Natural killer cell (primary cell): ENCODE results near the gene LYAR. TPM values are rescaled to one million over a fixed set of nuclear protein-coding genes. Genes with fewer than 3 reads are reported as not detected.

Source experiments
- ATAC-seq, 3 donors: fragments of 150-1000 bp in 2 of 3; fragments of 200-7000 bp in 1 of 3; cut with Tn5 transposase; 1 replicate in 1 of 3; 2 replicates in 2 of 3; pipeline ENCODE4 v1.10.0; 2021; ENCODE audit warnings: mild to moderate bottlenecking in 2 of 3, moderate library complexity in 2 of 3
- DNase-seq, 2 donors: peaks; one replicate each; pipeline versions ENCODE4 v3.0.0 to v3.0.0-alpha.2; 2013 to 2021; ENCODE audit warnings: mixed read lengths in 1 of 2
- H3K27ac ChIP-seq: one replicate; pipeline ENCODE4 v1.5.1; 2013; ENCODE audit warnings: mild to moderate bottlenecking, low read length
- H3K27me3 ChIP-seq: one replicate; pipeline ENCODE4 v1.6.1; 2013; ENCODE audit warnings: low read length; ENCODE audit not compliant: control insufficient read depth, insufficient read depth
- H3K36me3 ChIP-seq: one replicate; pipeline ENCODE4 v1.6.1; 2013; ENCODE audit warnings: low read length; ENCODE audit not compliant: control insufficient read depth, insufficient read depth
- H3K4me1 ChIP-seq: one replicate; pipeline ENCODE4 v1.6.1; 2013; ENCODE audit warnings: low read length; ENCODE audit not compliant: control insufficient read depth, insufficient read depth
- H3K4me3 ChIP-seq: one replicate; pipeline ENCODE4 v1.5.1; 2013; ENCODE audit warnings: low read length
- H3K9me3 ChIP-seq: one replicate; pipeline ENCODE4 v1.6.1; 2013; ENCODE audit warnings: low read length; ENCODE audit not compliant: control insufficient read depth, insufficient read depth
- H3K27ac Mint-ChIP-seq, 2 donors: one replicate each; pipeline ENCODE4 v1.8.0; 2022; ENCODE audit warnings: mild to moderate bottlenecking in 2 of 2, mixed read lengths in 2 of 2, moderate library complexity in 1 of 2
- H3K27me3 Mint-ChIP-seq, 2 donors: one replicate each; pipeline ENCODE4 v1.8.0; 2022; ENCODE audit warnings: low read depth in 2 of 2, mixed read lengths in 2 of 2
- H3K36me3 Mint-ChIP-seq: one replicate; pipeline ENCODE4 v1.8.0; 2022; ENCODE audit warnings: mixed read lengths
- H3K4me1 Mint-ChIP-seq, 2 donors: one replicate each; pipeline ENCODE4 v1.8.0; 2022; ENCODE audit warnings: mixed read lengths in 2 of 2
- H3K4me3 Mint-ChIP-seq: one replicate; pipeline ENCODE4 v1.8.0; 2022; ENCODE audit warnings: mild to moderate bottlenecking, moderate library complexity, mixed read lengths
- H3K9me3 Mint-ChIP-seq, 2 donors: one replicate each; pipeline ENCODE4 v1.8.0; 2022; ENCODE audit warnings: mixed read lengths in 2 of 2
- WGBS: methylation state at CpG from one replicate; pipeline ENCODE4 v1.1.7; 2013; ENCODE audit warnings: missing lambda C conversion rate; ENCODE audit not compliant: insufficient coverage; 5-methylcytosine and 5-hydroxymethylcytosine counted together
- intact Hi-C: fragments of 100-400 bp; cut with micrococcal nuclease; formaldehyde crosslinking; loops from one replicate; pipeline ENCODE4 v1.14.2; 2022
- total RNA-seq, 4 donors: library from RNA; stranded (reverse); fragments of 120-200 nt in 1 of 4; gene quantifications; one replicate each; pipeline versions ENCODE4 v1.2.3 to v1.2.4, GENCODE V29; 2013 to 2022
- TF ChIP-seq, protein P1 (sequence below): fragments of 200-600 bp; IDR thresholded peaks from one replicate; pipeline ENCODE4 v1.8.0; 2022; ENCODE audit warnings: antibody characterized with exemption

LYAR gene
- total RNA-seq, 3 donors from 2014 or later (not counting 1 experiment from before 2014, with no cell fraction given) = 42.9 to 81.1 (median 55.8) TPM

DNA sequence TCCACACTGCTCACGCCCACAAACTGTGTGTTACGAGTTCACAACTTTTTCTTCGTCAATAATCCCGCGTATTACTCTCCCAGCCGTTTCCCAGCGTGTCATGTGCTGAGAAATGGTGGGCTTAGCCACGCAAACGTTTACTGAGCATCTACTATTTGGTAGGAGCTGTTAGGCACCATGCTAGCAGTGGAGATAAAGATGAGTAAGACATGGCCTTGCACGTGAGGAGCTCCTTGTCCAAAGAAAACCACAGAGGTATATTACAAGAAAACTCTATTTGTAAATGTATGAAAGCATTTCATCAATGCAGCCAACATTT is 41.1 kb downstream of the LYAR start:
- no peaks in the 10 kb centered on the region for H3K27me3 Mint-ChIP-seq
- Histone ChIP-seq H3K4me1 (peaks cover 12% of the 10 kb centered on the region), H3K9me3 (no peaks in the 10 kb centered on the region), H3K27me3 (no peaks in the 10 kb centered on the region), H3K4me3 (peak overlapping the region; percentile 68), H3K27ac (peak overlapping the region; percentile 84), H3K36me3 (peaks cover 15% of the 10 kb centered on the region)
- DNase-seq = no peak
- H3K4me3 Mint-ChIP-seq = peak overlapping the region; percentile 97
- H3K27ac Mint-ChIP-seq = peak overlapping the region; percentile 99
- intact Hi-C loops = loop anchor here (1.0 kb wide), 1 partner anchor 41 kb away; the partner anchor contains the start of genes LYAR and ZBTB49
- H3K36me3 Mint-ChIP-seq = peaks cover 2% of the 10 kb centered on the region
- no peak for ATAC-seq
- no peaks in the 10 kb centered on the region for H3K9me3 Mint-ChIP-seq
- TF ChIP-seq, protein P1, sequence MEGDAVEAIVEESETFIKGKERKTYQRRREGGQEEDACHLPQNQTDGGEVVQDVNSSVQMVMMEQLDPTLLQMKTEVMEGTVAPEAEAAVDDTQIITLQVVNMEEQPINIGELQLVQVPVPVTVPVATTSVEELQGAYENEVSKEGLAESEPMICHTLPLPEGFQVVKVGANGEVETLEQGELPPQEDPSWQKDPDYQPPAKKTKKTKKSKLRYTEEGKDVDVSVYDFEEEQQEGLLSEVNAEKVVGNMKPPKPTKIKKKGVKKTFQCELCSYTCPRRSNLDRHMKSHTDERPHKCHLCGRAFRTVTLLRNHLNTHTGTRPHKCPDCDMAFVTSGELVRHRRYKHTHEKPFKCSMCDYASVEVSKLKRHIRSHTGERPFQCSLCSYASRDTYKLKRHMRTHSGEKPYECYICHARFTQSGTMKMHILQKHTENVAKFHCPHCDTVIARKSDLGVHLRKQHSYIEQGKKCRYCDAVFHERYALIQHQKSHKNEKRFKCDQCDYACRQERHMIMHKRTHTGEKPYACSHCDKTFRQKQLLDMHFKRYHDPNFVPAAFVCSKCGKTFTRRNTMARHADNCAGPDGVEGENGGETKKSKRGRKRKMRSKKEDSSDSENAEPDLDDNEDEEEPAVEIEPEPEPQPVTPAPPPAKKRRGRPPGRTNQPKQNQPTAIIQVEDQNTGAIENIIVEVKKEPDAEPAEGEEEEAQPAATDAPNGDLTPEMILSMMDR = no peak
- 34% methylated on average over 10 of the region's 10 CpGs for WGBS
- peaks cover 21 to 31% of the 10 kb centered on the region in 2 donors for H3K4me1 Mint-ChIP-seq

DNA sequence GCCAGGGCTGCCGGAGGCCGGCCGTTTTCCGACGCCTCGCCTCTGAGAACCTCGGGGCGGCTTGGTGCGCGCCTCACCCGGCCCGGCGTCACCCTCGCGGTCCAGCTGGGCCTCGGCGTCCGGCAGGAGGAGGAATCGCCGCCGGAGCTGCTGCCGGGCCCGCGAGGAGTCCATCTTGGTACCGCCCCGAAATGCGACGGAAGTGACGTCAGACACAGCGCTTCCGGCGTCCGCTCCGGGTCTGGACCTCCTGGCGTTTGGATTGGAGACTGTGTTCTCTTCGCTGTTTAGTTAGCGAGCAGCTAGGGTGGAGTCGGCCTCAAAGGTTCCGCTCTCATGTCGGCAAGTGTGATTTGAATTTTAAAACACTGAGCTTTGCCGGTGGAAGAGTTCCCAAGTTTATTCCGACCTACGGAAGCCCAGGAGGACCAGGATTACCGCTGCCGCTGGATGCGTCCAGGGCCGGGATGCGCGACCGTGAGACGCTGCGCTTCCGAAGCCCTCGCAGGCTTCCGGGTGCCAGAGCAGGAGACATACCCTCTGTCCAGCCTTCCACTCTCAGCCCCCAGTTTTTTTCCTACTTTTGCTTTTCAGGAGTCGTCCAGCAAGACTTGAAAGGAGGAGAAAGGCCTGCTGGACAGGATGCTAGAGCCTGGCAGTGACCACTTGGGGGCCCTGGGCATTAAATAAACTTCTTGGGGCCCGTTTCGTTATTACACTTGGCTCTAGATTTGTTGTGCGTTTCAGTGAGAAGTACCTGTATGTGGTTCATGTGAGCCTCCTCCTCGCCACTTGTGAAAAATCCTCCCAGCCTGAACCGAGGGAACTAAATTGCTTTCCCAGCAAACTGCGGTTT is 41.7 kb downstream of the LYAR start, which contains the start of gene TMEM128:
TMEM128 (minus strand) TSS at position 195 of the 856 bp plus-strand sequence; CDS start at position 174, 21 bp downstream.
- H3K27me3 Mint-ChIP-seq = no peaks in the 10 kb centered on the region
- peak within 1 kb of the TSS; percentile 99 for H3K27ac Mint-ChIP-seq
- H3K36me3 Mint-ChIP-seq = peaks cover 8% of the 10 kb centered on the region
- no peaks in the 10 kb centered on the region for H3K9me3 Mint-ChIP-seq
- Histone ChIP-seq H3K9me3 (no peaks in the 10 kb centered on the region), H3K27me3 (no peaks in the 10 kb centered on the region), H3K4me1 (peaks cover 12% of the 10 kb centered on the region), H3K4me3 (peak within 1 kb of the TSS; percentile 68), H3K36me3 (peaks cover 18% of the 10 kb centered on the region), H3K27ac (peak within 1 kb of the TSS; percentile 84)
- intact Hi-C loops = loop anchor here (1.0 kb wide), 1 partner anchor 42 kb away; the partner anchor contains the start of genes LYAR and ZBTB49
- peaks cover 21 to 36% of the 10 kb centered on the region in 2 donors for H3K4me1 Mint-ChIP-seq
- 1% methylated on average over 62 of the region's 62 CpGs for WGBS
- H3K4me3 Mint-ChIP-seq = peak within 1 kb of the TSS; percentile 97
- TF ChIP-seq, protein P1 = peak; percentile 16
- peak; percentile 94 to 97 (median 97) for ATAC-seq
- DNase-seq = peak; percentile 93 to 97

DNA sequence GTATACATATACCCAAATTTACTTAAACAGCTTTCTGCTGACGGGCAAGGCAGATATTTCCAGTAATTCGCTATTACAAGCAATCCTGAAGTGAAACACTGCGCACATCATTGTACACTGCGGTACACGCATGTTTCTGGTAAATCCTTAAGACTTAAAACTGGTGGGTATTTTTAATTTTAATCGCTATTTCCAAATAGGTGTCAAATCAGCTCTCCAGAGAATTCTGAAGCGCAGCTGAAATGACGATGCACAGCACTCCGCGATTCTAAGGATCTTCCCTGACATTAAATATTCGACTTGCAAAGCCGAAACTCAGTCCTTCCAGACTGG is 42.3 kb downstream of the LYAR start:
- no peaks in the 10 kb centered on the region for H3K9me3 ChIP-seq
- ATAC-seq (peak; percentile 14 to 18 (median 16)), DNase-seq (no peak)
- H3K4me1 ChIP-seq = peaks cover 12% of the 10 kb centered on the region
- H3K4me3 Mint-ChIP-seq = peak overlapping the region; percentile 97
- H3K36me3 ChIP-seq = peaks cover 20% of the 10 kb centered on the region
- peak overlapping the region; percentile 99 for H3K27ac Mint-ChIP-seq
- peak overlapping the region; percentile 84 for H3K27ac ChIP-seq
- WGBS = 3% methylated on average over 12 of the region's 12 CpGs
- TF ChIP-seq, protein P1 = no peak
- intact Hi-C loops = loop anchor here (1.0 kb wide), 1 partner anchor 43 kb away; the partner anchor contains the start of genes LYAR and ZBTB49
- H3K9me3 Mint-ChIP-seq = no peaks in the 10 kb centered on the region
- no peaks in the 10 kb centered on the region for H3K27me3 ChIP-seq
- no peaks in the 10 kb centered on the region for H3K27me3 Mint-ChIP-seq
- H3K4me1 Mint-ChIP-seq = peaks cover 21 to 36% of the 10 kb centered on the region in 2 donors
- H3K36me3 Mint-ChIP-seq = peaks cover 8% of the 10 kb centered on the region
- H3K4me3 ChIP-seq = peak overlapping the region; percentile 68
